IgD-negative memory B cell (primary cell): ENCODE results near the gene FGFRL1. TPM values are rescaled to one million over a fixed set of nuclear protein-coding genes. Genes with fewer than 3 reads are reported as not detected.

Experiments used
- polyA plus RNA-seq: library from polyadenylated mRNA; unstranded; fragments of 300-500 nt; fragmentation: Illumina TruSeq; gene quantifications from one replicate; pipeline ENCODE4 v1.2.3, GENCODE V29; 2021

Gene FGFRL1
- polyA plus RNA-seq, 1 donor from 2014 or later: 0.93 TPM

Other genes with a start within 250 kb of the FGFRL1 start
- gene CPLX1, start 185.5 kb upstream of the FGFRL1 start, polyA plus RNA-seq: not detected
- gene GAK, start 79.3 kb upstream of the FGFRL1 start, polyA plus RNA-seq: 74.7 TPM
- gene TMEM175, start 79.2 kb upstream of the FGFRL1 start, polyA plus RNA-seq: 20.0 TPM
- gene DGKQ, start 38.1 kb upstream of the FGFRL1 start, polyA plus RNA-seq: 3.5 TPM
- gene IDUA, start 24.6 kb upstream of the FGFRL1 start, polyA plus RNA-seq: 8.5 TPM
- 0.70 TPM for gene SLC26A1, start 18.2 kb upstream of the FGFRL1 start, polyA plus RNA-seq
- gene RNF212, start 101.9 kb downstream of the FGFRL1 start, polyA plus RNA-seq: 0.68 TPM
- gene SPON2, start 161.0 kb downstream of the FGFRL1 start, polyA plus RNA-seq: 8.6 TPM
- gene CTBP1, start 237.5 kb downstream of the FGFRL1 start, polyA plus RNA-seq: 36.5 TPM